ENCODE measurements around the gene NTRK3. TPM values are rescaled to one million over a fixed set of nuclear protein-coding genes. Genes with fewer than 3 reads are reported as not detected.

NTRK3 gene
- total and polyA plus RNA-seq, 3 donors from 2014 or later = 10.7 to 40.6 (median 24.6) TPM

DNA sequence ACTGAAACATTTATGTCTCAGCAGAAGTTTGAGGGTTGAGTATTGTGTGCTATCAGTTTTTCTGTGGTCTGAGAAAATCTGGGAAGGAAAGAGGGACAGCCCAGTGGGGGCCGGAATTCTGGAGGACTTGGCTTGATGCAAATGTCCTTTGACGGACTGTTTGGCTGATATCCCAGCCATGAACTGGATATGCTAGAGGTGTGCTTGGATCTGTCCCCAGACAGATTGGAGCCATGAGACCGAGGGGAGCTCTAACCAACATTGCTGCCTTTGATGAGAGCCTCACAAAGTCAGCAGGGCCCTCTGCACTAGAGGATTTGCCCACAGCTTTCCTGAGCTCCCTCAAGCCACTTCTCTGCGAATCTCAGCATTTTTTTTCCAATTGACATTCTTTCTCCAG, 405.6 kb downstream of the NTRK3 start:
- H3K27me3 ChIP-seq = no peaks in the 10 kb centered on the region
- no peaks in the 10 kb centered on the region for H3K4me1 ChIP-seq
- H3K36me3 ChIP-seq (ENCODE audit: low read depth, missing control alignments) = no peaks in the 10 kb centered on the region
- 67 to 77% methylated on average over 4 of the region's 4 CpGs for WGBS, 2 donors
- intact Hi-C loops (cut with DNase I; ENCODE audit: low total_unique reads) = no loop called here
- H3K4me3 ChIP-seq = no peak overlapping the region
- no peak for TF ChIP-seq CTCF (IDR thresholded peaks at IDR 0.05)
- TF ChIP-seq POLR2A (IDR thresholded peaks at IDR 0.05) = no peak
- no peak for DNase-seq
- H3K27ac ChIP-seq = no peak overlapping the region
- no peaks in the 10 kb centered on the region for H3K9me3 ChIP-seq

DNA sequence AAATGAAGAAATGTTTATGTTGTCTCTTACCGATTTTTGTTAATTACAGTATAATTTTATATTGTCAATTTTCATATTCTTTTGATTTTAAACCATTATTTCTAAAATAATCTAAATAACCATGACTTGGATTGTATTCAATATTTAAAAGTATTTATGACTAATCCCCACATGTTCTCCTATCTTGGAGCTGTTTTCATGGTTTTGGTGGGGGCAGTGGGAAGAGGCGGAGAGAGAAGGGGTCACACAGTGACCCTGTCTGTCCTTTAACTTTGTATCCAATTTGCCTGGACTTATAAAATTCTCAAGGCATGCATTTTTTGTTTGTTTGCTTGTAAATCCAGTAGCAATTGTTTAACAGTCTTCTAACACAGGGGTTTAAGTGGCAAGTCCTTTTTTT, 407.4 kb downstream of the NTRK3 start:
- H3K4me3 ChIP-seq = no peak overlapping the region
- 79 to 82% methylated on average over 2 of the region's 2 CpGs for WGBS, 2 donors
- no peak for TF ChIP-seq CTCF (IDR thresholded peaks at IDR 0.05)
- no peak for TF ChIP-seq POLR2A (IDR thresholded peaks at IDR 0.05)
- no peak overlapping the region for H3K27ac ChIP-seq
- H3K27me3 ChIP-seq = no peaks in the 10 kb centered on the region
- H3K36me3 ChIP-seq (ENCODE audit: low read depth, missing control alignments) = no peaks in the 10 kb centered on the region
- H3K4me1 ChIP-seq = no peaks in the 10 kb centered on the region
- no peak for DNase-seq
- H3K9me3 ChIP-seq = no peaks in the 10 kb centered on the region
- intact Hi-C loops (cut with DNase I; ENCODE audit: low total_unique reads) = no loop called here

DNA sequence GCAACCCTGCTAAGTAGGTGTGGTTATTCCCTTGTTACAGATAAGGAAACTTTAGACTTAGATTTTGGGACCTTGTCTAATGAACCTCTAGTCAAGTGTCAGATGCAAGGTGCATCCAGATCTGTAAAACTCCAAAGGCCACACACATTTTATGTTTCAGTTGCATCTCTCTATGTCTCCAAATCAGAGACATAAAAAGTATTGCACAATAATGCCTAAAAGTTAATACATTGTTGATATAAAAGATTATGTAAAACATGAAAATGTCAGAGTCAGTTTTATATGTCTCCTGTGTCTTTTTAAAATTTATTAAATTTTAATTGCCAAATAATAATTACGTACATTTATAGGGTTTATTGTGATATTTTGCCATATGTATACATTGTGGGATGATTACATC, 408.5 kb downstream of the NTRK3 start:
- WGBS, 2 donors = 91 to 96% methylated on average over 1 of the region's 1 CpG

GRCh38 chr15:87846746-87847145, 409.8 kb downstream of the NTRK3 start:
- Histone ChIP-seq H3K9me3 (no peaks in the 10 kb centered on the region), H3K27ac (no peak overlapping the region), H3K4me3 (no peak overlapping the region), H3K4me1 (no peaks in the 10 kb centered on the region), H3K36me3 (ENCODE audit: low read depth, missing control alignments) (no peaks in the 10 kb centered on the region), H3K27me3 (no peaks in the 10 kb centered on the region)
- 79 to 91% methylated on average over 3 of the region's 3 CpGs for WGBS, 2 donors
- no peak for TF ChIP-seq POLR2A (IDR thresholded peaks at IDR 0.05)
- intact Hi-C loops (cut with DNase I; ENCODE audit: low total_unique reads) = no loop called here
- DNase-seq = no peak

More for the DNA sequence above, 408.5 kb downstream of the NTRK3 start:
- H3K4me3 ChIP-seq = no peak overlapping the region
- no peak overlapping the region for H3K27ac ChIP-seq
- DNase-seq = no peak
- no peaks in the 10 kb centered on the region for H3K27me3 ChIP-seq
- no peaks in the 10 kb centered on the region for H3K9me3 ChIP-seq
- intact Hi-C loops (cut with DNase I; ENCODE audit: low total_unique reads) = no loop called here
- no peak for TF ChIP-seq POLR2A (IDR thresholded peaks at IDR 0.05)
- no peak for TF ChIP-seq CTCF (IDR thresholded peaks at IDR 0.05)
- H3K36me3 ChIP-seq (ENCODE audit: low read depth, missing control alignments) = no peaks in the 10 kb centered on the region
- no peaks in the 10 kb centered on the region for H3K4me1 ChIP-seq

DNA sequence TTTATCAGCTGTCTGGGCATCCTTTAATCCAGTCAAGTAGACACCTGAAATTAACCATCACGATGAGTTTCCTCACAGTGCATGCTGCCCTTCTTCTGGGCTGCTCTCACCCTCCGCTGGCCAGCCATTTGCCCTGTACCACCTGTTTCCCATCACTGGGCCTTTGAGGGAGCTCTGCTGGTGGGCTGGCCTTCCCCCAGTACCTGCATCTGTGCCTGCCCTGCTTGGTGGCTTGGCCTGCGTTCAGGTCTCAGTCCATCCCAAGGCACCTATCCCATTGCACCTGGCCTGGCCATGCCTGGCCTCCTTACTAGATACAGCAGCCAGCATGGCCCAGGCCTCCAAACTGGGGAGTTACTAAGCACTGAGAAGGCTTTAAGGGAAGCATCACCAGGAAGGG, 413.2 kb downstream of the NTRK3 start:
- WGBS, 2 donors = 95% methylated on average over 3 of the region's 3 CpGs
- no peak for DNase-seq
- H3K36me3 ChIP-seq (ENCODE audit: low read depth, missing control alignments) = no peaks in the 10 kb centered on the region
- intact Hi-C loops (cut with DNase I; ENCODE audit: low total_unique reads) = no loop called here
- H3K27me3 ChIP-seq = no peaks in the 10 kb centered on the region
- TF ChIP-seq CTCF (IDR thresholded peaks at IDR 0.05) (no peak), POLR2A (IDR thresholded peaks at IDR 0.05) (no peak)
- no peak overlapping the region for H3K4me3 ChIP-seq
- H3K9me3 ChIP-seq = no peaks in the 10 kb centered on the region
- H3K27ac ChIP-seq = no peak overlapping the region
- H3K4me1 ChIP-seq = no peaks in the 10 kb centered on the region

All from testis (tissue), 3 donors.